ENCODE data around the gene MACROD1. TPM values are rescaled to one million over a fixed set of nuclear protein-coding genes. Genes with fewer than 3 reads are reported as not detected.

Gene MACROD1
- total and polyA plus RNA-seq, 2 donors (not counting 3 experiments of a cell fraction or from before 2014, with no cell fraction given): 11.0 to 16.2 TPM

DNA sequence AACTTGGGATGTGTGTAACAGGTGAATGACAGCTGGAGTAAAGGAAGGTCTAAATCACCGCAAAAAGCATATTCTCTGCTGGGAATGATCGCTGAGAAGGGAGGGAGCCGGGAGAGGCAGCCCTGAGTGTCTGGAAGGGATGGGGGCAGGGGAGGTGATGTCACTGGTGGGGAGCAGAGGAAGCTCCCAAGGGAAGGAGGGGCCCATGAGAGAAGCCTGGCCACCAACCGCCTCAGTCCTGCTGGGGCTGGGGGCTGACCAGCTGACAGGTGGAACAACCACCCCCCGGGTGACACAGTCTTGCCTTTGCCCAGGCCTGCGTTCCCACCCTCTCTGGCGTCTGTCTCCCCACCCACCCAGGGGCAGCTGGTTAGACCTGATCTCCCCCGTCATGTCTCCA lies 136.1 kb downstream of the MACROD1 start:
- no peaks in the 10 kb centered on the region for H3K9me1 ChIP-seq (replicated peaks; ENCODE audit: control insufficient read depth, extremely low read depth, insufficient read depth, low read length)
- H2AFZ ChIP-seq (ENCODE audit: low read depth, low read length): no peak overlapping the region
- H3K27ac ChIP-seq (ENCODE audit: insufficient read depth, low read depth, low read length): no peak overlapping the region
- no peak overlapping the region for H3K4me3 ChIP-seq (replicated peaks in 1 of 3; ENCODE audit: insufficient read depth in 1 of 3, low read depth in 1 of 3, low read length in 3 of 3)
- TF ChIP-seq GATA2 (IDR thresholded peaks at IDR 0.05; ENCODE audit: insufficient read depth, insufficient read length, low read depth, low read length) (no peak), FOS (IDR thresholded peaks at IDR 0.05; ENCODE audit: borderline replicate concordance, insufficient read depth, low read length) (no peak), POLR2A (IDR thresholded peaks at IDR 0.05; ENCODE audit: low read depth, low read length) (no peak), EZH2 (IDR thresholded peaks at IDR 0.05; ENCODE audit: borderline replicate concordance, low read depth, low read length, severe bottlenecking) (no peak)
- TF ChIP-seq, protein P1, sequence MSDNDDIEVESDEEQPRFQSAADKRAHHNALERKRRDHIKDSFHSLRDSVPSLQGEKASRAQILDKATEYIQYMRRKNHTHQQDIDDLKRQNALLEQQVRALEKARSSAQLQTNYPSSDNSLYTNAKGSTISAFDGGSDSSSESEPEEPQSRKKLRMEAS (IDR thresholded peaks at IDR 0.05; ENCODE audit: insufficient read depth, insufficient read length): no peak
- FAIRE-seq (no peak), DNase-seq (ENCODE audit: low read depth, low spot score) (no peak)
- intact Hi-C loops (cut with micrococcal nuclease): no loop called here
- dilution Hi-C loops (cut with MboI; ENCODE audit: extremely low pct_ligation_motif_present, low sequenced_read_pairs): no loop called here
- H3K27me3 ChIP-seq (ENCODE audit: control insufficient read depth in 2 of 2, insufficient read depth in 2 of 2, low read length in 2 of 2): peaks cover 11 to 16% of the 10 kb centered on the region in 2 experiments
- BruUV-seq (replicated peaks): no TSS peak
- POLR2A ChIA-PET: no interaction called here
- no peaks in the 10 kb centered on the region for H3K36me3 ChIP-seq (ENCODE audit: control insufficient read depth in 2 of 2, extremely low read depth in 1 of 2, insufficient read depth in 2 of 2, low read length in 2 of 2)
- H3K4me1 ChIP-seq (ENCODE audit: control insufficient read depth, extremely low read depth, insufficient read depth, low read length): no peaks in the 10 kb centered on the region
- H3K4me2 ChIP-seq (ENCODE audit: insufficient read depth, low read length): no peak overlapping the region
- no peak overlapping the region for H3K9ac ChIP-seq (replicated peaks; ENCODE audit: extremely low read depth, insufficient read depth, low read length)
- H4K20me1 ChIP-seq (replicated peaks; ENCODE audit: control insufficient read depth, extremely low read depth, insufficient read depth, low read length): no peaks in the 10 kb centered on the region
- no peaks in the 10 kb centered on the region for H3K9me3 ChIP-seq (replicated peaks; ENCODE audit: control insufficient read depth, insufficient read depth, low read length)
- CTCF ChIA-PET: no interaction called here
- H3K79me2 ChIP-seq (ENCODE audit: control insufficient read depth, insufficient read depth, low read length): no peaks in the 10 kb centered on the region

DNA sequence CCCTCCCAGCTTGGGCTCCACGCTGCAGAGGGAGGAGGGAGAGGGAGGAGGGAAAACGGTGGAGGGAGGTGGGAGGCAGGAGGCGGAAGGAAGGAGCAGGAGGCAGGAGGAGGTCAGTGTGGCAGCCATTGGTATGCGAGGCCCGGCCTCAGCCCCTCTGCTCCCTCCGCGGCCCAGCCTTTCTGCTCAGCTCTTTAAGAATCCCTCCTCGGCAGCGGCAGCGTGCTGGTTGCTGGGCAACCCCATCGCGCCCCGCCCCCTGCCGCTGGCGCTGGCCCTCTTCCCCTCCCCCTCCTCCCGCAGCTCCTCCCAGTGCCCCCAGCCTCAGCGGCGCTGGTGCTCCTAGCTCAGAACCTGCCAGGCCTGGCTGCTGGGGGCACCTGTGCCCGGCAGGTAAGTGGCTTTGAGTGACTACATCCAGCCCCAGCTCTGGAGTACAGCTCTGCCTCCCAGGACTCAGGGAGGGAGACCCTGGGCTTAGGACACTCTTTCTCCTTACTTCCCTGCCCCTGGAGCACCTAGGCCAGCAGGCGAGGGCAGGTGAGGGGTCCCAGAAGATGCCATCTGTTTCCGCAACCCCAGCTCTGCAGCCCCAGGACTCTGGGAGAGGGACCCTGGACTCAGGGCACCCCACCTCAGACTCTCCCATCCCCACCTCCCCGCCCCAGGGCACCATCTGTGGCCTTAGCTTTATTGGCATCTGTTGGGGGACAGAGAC lies 137.4 kb downstream of the MACROD1 start:
- no peaks in the 10 kb centered on the region for H4K20me1 ChIP-seq (replicated peaks; ENCODE audit: control insufficient read depth, extremely low read depth, insufficient read depth, low read length)
- H3K4me1 ChIP-seq (ENCODE audit: control insufficient read depth, extremely low read depth, insufficient read depth, low read length): no peaks in the 10 kb centered on the region
- H3K79me2 ChIP-seq (ENCODE audit: control insufficient read depth, insufficient read depth, low read length): no peaks in the 10 kb centered on the region
- H3K4me2 ChIP-seq (ENCODE audit: insufficient read depth, low read length): no peak overlapping the region
- peaks cover 0 to 6% of the 10 kb centered on the region in 2 experiments for H3K27me3 ChIP-seq (ENCODE audit: control insufficient read depth in 2 of 2, insufficient read depth in 2 of 2, low read length in 2 of 2)
- DNase-seq (ENCODE audit: low read depth, low spot score) (no peak), FAIRE-seq (no peak)
- H3K9me1 ChIP-seq (replicated peaks; ENCODE audit: control insufficient read depth, extremely low read depth, insufficient read depth, low read length): no peaks in the 10 kb centered on the region
- no TSS peak for BruUV-seq (replicated peaks)
- ChIA-PET POLR2A (no interaction called here), CTCF (interaction anchor here (1.0 to 1.2 kb wide), 2 partner anchors 21 to 28 kb away, joined by 3 to 4 read pairs; no protein-coding TSS in a partner anchor)
- H3K9ac ChIP-seq (replicated peaks; ENCODE audit: extremely low read depth, insufficient read depth, low read length): no peak overlapping the region
- dilution Hi-C loops (cut with MboI; ENCODE audit: extremely low pct_ligation_motif_present, low sequenced_read_pairs) (no loop called here), intact Hi-C loops (cut with micrococcal nuclease) (no loop called here)
- H3K27ac ChIP-seq (ENCODE audit: insufficient read depth, low read depth, low read length): no peak overlapping the region
- H3K9me3 ChIP-seq (replicated peaks; ENCODE audit: control insufficient read depth, insufficient read depth, low read length): no peaks in the 10 kb centered on the region
- no peak overlapping the region for H2AFZ ChIP-seq (ENCODE audit: low read depth, low read length)
- H3K36me3 ChIP-seq (ENCODE audit: control insufficient read depth in 2 of 2, extremely low read depth in 1 of 2, insufficient read depth in 2 of 2, low read length in 2 of 2): no peaks in the 10 kb centered on the region
- TF ChIP-seq, protein P2, sequence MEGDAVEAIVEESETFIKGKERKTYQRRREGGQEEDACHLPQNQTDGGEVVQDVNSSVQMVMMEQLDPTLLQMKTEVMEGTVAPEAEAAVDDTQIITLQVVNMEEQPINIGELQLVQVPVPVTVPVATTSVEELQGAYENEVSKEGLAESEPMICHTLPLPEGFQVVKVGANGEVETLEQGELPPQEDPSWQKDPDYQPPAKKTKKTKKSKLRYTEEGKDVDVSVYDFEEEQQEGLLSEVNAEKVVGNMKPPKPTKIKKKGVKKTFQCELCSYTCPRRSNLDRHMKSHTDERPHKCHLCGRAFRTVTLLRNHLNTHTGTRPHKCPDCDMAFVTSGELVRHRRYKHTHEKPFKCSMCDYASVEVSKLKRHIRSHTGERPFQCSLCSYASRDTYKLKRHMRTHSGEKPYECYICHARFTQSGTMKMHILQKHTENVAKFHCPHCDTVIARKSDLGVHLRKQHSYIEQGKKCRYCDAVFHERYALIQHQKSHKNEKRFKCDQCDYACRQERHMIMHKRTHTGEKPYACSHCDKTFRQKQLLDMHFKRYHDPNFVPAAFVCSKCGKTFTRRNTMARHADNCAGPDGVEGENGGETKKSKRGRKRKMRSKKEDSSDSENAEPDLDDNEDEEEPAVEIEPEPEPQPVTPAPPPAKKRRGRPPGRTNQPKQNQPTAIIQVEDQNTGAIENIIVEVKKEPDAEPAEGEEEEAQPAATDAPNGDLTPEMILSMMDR (IDR thresholded peaks at IDR 0.05; ENCODE audit: extremely low read depth in 1 of 2, insufficient read depth in 1 of 2, low read depth in 1 of 2, low read length in 2 of 2): no peak
- no peak overlapping the region for H3K4me3 ChIP-seq (replicated peaks in 1 of 3; ENCODE audit: insufficient read depth in 1 of 3, low read depth in 1 of 3, low read length in 3 of 3)

Measured in endothelial cell of umbilical vein (primary cell).